ENCODE results near the gene DYNLT2.
A peak's percentile ranks its signal among the peaks of the same experiment; 100 is the strongest.

DYNLT2 gene

GRCh38 chr6:169726049-169726400, 25.3 kb downstream of the DYNLT2 start:
- H3K4me3 ChIP-seq, result no peak overlapping the region
- intact Hi-C loops (cut with DNase I; ENCODE audit: low total_unique reads), result loop anchor here (10.0 kb wide), 1 partner anchor 829 kb away; the partner anchor contains the start of genes PSMB1 and TBP
- peaks cover 0 to 27% (median 13%) of the 10 kb centered on the region in 4 donors for H3K4me1 ChIP-seq
- no peak for DNase-seq
- no peaks in the 10 kb centered on the region for H3K9me3 ChIP-seq
- peak overlapping the region in 1 of 2 donors; percentile 97 for H3K27ac ChIP-seq
- H3K27me3 ChIP-seq, result no peaks in the 10 kb centered on the region
- no peaks in the 10 kb centered on the region for H3K36me3 ChIP-seq
- TF ChIP-seq, protein P1, sequence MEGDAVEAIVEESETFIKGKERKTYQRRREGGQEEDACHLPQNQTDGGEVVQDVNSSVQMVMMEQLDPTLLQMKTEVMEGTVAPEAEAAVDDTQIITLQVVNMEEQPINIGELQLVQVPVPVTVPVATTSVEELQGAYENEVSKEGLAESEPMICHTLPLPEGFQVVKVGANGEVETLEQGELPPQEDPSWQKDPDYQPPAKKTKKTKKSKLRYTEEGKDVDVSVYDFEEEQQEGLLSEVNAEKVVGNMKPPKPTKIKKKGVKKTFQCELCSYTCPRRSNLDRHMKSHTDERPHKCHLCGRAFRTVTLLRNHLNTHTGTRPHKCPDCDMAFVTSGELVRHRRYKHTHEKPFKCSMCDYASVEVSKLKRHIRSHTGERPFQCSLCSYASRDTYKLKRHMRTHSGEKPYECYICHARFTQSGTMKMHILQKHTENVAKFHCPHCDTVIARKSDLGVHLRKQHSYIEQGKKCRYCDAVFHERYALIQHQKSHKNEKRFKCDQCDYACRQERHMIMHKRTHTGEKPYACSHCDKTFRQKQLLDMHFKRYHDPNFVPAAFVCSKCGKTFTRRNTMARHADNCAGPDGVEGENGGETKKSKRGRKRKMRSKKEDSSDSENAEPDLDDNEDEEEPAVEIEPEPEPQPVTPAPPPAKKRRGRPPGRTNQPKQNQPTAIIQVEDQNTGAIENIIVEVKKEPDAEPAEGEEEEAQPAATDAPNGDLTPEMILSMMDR (IDR thresholded peaks at IDR 0.05), result no peak

- H3K36me3 ChIP-seq, result no peaks in the 10 kb centered on the region
- peak overlapping the region; percentile 91 to 97 for H3K27ac ChIP-seq
- peaks cover 0 to 28% (median 13%) of the 10 kb centered on the region in 4 donors for H3K4me1 ChIP-seq
- TF ChIP-seq, protein P1 (IDR thresholded peaks at IDR 0.05), result no peak
- H3K4me3 ChIP-seq, result peak overlapping the region; percentile 74 to 88
- no peaks in the 10 kb centered on the region for H3K9me3 ChIP-seq
- DNase-seq, result peak; percentile 52 to 82
- no peaks in the 10 kb centered on the region for H3K27me3 ChIP-seq
- intact Hi-C loops (cut with DNase I; ENCODE audit: low total_unique reads), result loop anchor here (10.0 kb wide), 1 partner anchor 829 kb away; the partner anchor contains the start of genes PSMB1 and TBP
Observed at GRCh38 chr6:169725125-169726048, 26.0 kb downstream of the DYNLT2 start.

GRCh38 chr6:169724494-169725124, 26.8 kb downstream of the DYNLT2 start, which contains the start of gene PHF10:
TSS of gene PHF10 (minus strand) at chr6:169724500. CDS start at chr6:169723931, 569 bp downstream.
- H3K27me3 ChIP-seq, result no peaks in the 10 kb centered on the region
- TF ChIP-seq, protein P1 (IDR thresholded peaks at IDR 0.05), result no peak
- intact Hi-C loops (cut with DNase I; ENCODE audit: low total_unique reads), result loop anchor here (10.0 kb wide), 1 partner anchor 830 kb away; the partner anchor contains the start of genes PSMB1 and TBP
- peak; percentile 20 to 72 for DNase-seq
- peak within 1 kb of the TSS; percentile 74 to 88 for H3K4me3 ChIP-seq
- H3K36me3 ChIP-seq, result no peaks in the 10 kb centered on the region
- no peaks in the 10 kb centered on the region for H3K9me3 ChIP-seq
- peak within 1 kb of the TSS; percentile 97 to 98 for H3K27ac ChIP-seq
- peaks cover 0 to 32% (median 13%) of the 10 kb centered on the region in 4 donors for H3K4me1 ChIP-seq

- H3K9me3 ChIP-seq, result no peaks in the 10 kb centered on the region
- H3K4me1 ChIP-seq, result peaks cover 0 to 32% (median 13%) of the 10 kb centered on the region in 4 donors
- peak overlapping the region; percentile 91 to 97 for H3K27ac ChIP-seq
- DNase-seq, result peak; percentile 21 to 56
- H3K36me3 ChIP-seq, result no peaks in the 10 kb centered on the region
- H3K27me3 ChIP-seq, result no peaks in the 10 kb centered on the region
- intact Hi-C loops (cut with DNase I; ENCODE audit: low total_unique reads), result loop anchor here (2.0 to 10.0 kb wide), 2 partner anchors 21 to 831 kb away; partner anchors contain the start of genes C6orf120, PSMB1, TBP and WDR27
- TF ChIP-seq, protein P1 (IDR thresholded peaks at IDR 0.05), result no peak
- H3K4me3 ChIP-seq, result peak overlapping the region; percentile 74 to 88
Observed at GRCh38 chr6:169723991-169724493, 27.3 kb downstream of the DYNLT2 start.

GRCh38 chr6:169723200-169723909, 28.0 kb downstream of the DYNLT2 start:
- Histone ChIP-seq H3K9me3 (no peaks in the 10 kb centered on the region), H3K36me3 (peaks cover 0 to under 1% (median 0%) of the 10 kb centered on the region in 3 donors), H3K27me3 (no peaks in the 10 kb centered on the region), H3K4me3 (peak overlapping the region; percentile 74 to 88), H3K4me1 (peaks cover 0 to 32% (median 13%) of the 10 kb centered on the region in 4 donors), H3K27ac (peak overlapping the region; percentile 87 to 98)
- intact Hi-C loops (cut with DNase I; ENCODE audit: low total_unique reads), result loop anchor here (2.0 to 10.0 kb wide), 2 partner anchors 21 to 831 kb away; partner anchors contain the start of genes C6orf120, PSMB1, TBP and WDR27
- TF ChIP-seq, protein P1 (IDR thresholded peaks at IDR 0.05), result peak in 1 of 2 experiments; percentile 6
- peak; percentile 69 to 89 for DNase-seq
